Cardiac septum (tissue), 1 donor: ENCODE data around the gene GABRA5. TPM values are rescaled to one million over a fixed set of nuclear protein-coding genes. Genes with fewer than 3 reads are reported as not detected.

Experiments
- DNase-seq: peaks from one replicate; pipeline ENCODE4 v3.0.0-alpha.2; 2020; ENCODE audit warnings: low spot score
- intact Hi-C: fragments of 100-400 bp; cut with DNase I; formaldehyde crosslinking; loops from one replicate; pipeline ENCODE4 v1.14.0; 2022
- total RNA-seq: library from RNA; stranded (reverse); fragmentation: NEBNext Ultra II Directional; extraction: Animal tissue kit (Norgen Biotek cat#: 25700); gene quantifications from one replicate; pipeline ENCODE4 v1.2.1, GENCODE V29; 2021
- donor health status: DM: no; HTN: no; CAD: no.

GABRA5 gene
- total RNA-seq, 1 donor from 2014 or later, result not detected

DNA sequence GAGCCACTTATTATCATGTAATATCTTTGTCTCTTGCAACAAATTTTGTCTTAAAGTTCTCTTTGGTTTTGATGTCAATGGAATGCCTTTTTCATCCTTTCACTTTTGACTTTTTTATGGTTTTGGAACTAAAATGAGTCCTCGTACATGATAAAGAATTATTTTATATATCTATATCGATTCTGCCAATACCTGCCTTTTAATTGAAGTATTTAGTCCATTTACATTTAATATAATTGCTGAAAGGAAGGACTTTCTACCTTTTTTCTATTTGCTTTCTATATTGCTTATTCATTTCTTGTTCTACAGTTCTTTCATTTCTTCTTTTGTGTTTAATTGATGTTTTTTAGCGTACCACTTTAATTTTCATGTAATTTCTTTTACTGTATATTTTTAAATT, 32.8 kb downstream of the GABRA5 start:
- no peak for DNase-seq
- intact Hi-C loops, result no loop called here

DNA sequence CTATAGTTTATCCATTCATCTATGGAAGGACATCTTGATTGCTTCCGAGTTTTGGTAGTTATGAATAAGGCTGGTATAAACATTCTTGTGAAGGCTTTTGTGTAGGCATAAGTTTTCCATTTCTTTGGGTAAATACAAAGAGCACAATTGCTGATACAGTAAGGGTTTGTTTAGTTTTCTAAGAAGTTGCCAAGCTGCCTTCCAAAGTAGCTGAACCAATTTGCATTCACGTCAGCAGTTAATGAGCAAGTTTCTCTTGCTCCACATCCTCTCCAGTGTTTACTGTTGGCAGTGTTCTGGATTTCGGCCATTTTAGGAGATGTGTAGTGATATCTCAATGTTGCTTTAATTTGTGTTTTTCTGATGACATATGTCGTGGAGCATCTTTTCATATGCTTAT, 34.2 kb downstream of the GABRA5 start:
- no peak for DNase-seq
- intact Hi-C loops, result no loop called here

DNA sequence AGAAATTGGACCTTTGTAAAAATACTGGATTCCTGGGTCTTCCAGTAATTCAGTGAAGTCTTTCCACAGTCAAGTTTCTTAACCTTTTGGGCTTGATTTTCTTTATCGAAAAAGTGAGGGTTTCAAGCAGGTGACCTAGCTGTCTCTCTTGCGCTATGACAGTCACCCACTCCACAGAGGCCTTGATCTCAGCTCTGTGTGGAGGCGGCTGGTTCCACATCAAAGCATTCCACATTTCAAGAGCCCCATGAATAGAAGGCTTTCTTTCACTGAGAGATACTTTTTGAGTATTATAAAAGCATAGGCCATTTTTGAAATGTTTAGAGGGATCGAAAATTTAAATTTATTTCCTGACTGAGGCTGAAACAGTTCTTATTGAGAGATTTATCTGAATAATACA, 43.9 kb downstream of the GABRA5 start:
- no peak for DNase-seq
- intact Hi-C loops, result no loop called here

DNA sequence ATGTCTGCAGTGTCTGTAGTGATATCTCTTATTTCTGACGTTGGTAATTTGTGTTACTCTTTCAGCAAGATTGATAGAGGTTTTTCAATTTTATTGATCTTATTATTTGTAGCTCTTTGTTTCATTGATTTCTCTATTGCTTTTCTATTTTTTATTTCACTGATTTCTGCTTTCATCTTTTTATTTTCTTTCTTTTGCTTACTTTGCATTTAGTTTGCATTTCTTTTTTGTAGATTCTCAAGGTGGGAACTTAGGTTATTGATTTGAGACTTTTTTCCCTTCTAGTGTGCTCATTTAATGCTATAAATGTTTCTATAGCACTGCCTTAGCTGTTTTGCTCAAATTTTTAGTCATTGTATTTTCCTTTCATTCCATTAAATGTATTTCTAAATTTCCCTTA, 54.6 kb downstream of the GABRA5 start:
- DNase-seq, result no peak
- intact Hi-C loops, result no loop called here

DNA sequence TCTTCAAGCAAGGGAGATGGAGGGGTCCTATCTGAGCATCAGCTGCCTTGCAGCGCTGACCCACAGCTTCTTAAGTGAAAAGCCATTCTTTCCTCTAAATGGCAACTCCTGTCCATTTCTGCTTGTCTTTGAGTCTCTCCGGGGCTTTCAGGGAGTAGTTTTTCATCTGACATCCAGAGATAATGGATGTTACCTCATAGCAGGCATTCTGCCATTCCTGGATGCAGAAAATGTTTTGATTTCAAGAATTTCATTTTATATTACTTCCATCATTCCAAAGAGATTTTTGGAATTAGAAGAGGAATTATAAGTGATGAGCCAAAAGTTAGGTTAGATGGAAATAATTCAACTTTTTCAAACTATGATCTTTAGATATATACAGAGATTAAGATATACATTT, 59.2 kb downstream of the GABRA5 start:
- DNase-seq, result no peak
- intact Hi-C loops, result no loop called here

DNA sequence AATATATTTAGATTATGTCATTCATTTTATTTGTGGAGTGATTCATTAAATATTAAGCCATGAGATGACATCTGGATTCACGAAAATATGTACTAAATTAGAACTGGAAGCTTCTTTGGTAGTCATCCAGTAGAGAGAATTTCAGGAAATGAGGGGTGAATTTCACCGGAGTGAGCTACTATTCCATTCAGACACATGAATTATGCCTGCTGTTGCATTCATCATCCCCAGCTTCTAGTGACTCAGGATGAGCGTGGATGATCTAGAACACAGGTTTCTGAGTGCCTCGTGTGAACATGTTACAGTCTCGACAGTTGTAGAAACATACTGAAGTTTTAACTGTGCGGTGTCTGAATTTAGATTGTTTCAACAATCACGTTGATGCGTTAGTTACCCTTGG, 61.2 kb downstream of the GABRA5 start:
- no peak for DNase-seq
- intact Hi-C loops, result no loop called here

DNA sequence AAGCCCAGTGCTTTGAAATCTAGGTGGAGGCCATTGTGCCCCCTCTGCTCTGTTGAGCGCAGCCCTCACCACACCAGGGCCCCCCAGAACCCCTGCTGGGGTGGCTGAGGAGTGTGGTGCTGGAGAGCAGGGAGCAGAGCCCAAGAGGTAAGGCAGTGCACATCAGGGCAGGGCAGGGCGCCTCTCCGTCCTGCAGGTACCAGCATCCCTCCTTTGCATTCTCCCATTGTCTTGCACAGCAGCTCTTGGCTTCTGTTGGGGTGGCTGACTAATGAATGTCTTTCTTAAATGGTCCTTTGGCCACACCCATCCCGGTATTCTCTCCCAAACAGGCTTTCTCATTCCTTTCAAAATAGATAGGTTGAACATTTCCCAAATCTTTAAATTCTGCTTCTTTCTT, 62.7 kb downstream of the GABRA5 start:
- DNase-seq, result no peak
- intact Hi-C loops, result no loop called here

DNA sequence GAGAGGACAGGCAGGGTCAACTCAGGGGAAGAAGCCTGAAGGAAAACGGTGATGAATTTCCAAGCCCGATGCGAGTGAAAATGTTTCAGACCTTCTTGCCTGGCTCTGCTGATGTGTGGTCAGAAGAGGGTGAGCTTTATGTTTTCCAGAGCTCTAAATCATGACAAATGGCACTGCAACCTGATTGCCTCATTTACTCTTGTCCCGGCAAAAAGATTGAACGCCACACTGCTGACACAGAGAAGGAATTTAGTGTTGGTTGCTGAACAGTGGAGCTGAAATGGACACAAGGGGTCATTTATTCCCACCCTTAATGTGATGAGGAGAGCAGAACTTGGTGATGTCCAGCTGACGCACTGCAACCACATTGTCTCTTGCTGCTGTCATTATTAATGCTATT, 68.0 kb downstream of the GABRA5 start:
- no peak for DNase-seq
- intact Hi-C loops, result no loop called here

DNA sequence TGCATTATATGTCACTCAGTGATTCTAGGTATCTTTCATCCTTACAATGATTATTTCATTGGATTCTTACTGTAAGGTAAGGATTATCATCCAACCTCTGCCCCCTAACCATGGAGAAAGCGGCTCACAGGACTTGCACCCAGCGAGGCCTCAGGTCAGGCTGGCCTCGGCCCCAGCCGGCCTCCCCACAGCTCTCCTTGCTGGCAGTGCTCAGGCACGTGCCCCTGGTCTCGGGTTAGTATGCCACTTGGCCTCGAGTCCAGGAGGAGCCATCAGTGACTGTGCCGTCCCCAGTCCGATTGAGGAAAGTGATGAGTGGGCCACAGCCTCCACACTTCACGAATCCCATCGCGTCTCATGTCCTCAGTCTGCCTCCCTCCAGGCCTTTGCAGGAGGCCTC, 68.5 kb downstream of the GABRA5 start:
- no peak for DNase-seq
- intact Hi-C loops, result no loop called here

DNA sequence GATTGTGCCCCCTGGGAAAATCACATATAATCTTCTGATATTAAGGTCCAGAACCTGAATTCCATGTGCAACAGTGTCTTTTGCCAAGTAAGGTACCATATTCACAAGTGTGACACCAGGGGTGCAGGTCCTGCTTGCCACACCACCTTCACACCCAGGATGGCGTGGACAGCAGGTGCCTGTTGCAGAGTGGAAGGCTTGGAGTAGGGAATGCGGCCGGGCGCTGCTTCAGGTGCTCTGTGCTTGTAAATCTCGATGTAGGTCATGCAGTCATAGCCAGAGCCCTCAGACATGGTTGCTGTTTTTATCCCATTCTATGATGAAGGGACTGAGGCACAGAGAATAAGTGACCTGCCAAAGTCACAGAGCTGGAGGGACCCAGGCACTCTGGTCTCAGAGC, 69.6 kb downstream of the GABRA5 start:
- no peak for DNase-seq
- intact Hi-C loops, result no loop called here

DNA sequence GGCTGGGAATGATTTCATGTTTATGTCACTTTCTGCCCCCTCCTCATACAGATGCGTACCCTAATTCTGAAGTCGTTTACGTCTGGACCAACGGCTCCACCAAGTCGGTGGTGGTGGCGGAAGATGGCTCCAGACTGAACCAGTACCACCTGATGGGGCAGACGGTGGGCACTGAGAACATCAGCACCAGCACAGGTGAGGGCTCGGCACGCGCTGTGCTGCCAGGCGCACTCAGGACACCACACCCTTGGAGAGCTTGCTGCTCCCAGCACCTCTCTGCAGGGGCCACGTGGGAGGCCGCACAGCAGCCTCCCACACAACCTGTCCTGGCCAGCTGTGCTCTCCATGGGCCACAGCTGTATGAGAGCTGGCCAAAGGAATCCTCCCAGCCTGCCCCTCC, 70.3 kb downstream of the GABRA5 start:
- intact Hi-C loops, result no loop called here
- DNase-seq, result no peak

DNA sequence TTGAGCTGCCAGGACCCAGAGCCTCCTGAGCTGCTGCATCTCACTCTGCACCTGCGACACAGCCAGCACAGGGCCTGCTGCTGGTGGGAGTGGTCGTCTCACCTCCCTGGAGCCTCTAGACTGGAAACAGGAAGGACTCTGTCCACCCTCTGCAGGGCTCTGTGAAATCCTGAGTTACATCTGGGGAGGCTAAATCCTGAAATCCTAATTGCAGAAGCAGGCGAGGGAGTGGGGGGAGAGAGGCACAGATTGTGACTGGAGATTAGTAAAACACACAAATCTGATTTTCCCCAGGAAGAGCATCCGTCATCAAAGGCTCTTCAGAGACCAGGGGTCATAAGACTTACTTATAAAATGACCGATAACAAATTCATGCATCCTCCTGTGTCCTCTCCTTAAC, 72.5 kb downstream of the GABRA5 start:
- no peak for DNase-seq
- intact Hi-C loops, result no loop called here

DNA sequence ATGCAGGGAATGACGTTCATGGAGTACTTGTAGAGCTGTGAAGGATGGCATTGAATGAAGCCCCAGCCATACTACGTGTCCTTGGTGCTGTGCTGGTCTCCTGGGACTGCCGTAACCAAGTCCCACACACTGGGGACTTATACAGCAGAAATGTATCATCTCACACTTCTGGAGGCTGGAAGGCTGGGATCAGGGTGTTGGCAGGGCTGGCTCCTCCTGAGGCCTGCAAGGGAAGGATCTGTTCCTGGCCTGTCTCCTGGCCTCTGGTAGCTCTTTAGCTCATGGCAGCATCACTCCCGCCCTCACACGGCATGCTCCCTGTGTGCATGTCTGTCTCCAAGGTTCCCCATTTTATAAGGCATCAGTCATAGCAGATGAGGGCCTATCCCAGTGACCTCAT, 74.6 kb downstream of the GABRA5 start:
- DNase-seq, result no peak
- intact Hi-C loops, result no loop called here

DNA sequence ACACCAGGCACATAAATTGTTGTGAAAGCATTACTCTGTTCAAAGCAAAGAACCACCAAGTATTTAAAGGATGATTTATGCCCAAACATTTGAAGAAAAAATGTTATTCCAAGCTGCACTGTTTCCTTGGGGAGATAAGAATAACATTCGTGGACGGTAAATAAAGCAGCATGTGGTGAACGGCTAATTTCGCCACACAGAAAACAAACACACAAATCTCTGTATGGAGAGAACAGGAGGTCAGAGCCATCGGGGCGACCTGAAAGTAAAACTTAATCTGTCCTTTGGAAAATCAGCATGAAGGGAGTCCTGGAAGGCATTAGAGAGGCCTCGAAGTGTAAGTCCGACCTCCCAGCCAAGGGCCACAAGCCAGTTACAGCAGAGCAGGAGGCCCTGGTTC, 77.0 kb downstream of the GABRA5 start:
- no peak for DNase-seq

DNA sequence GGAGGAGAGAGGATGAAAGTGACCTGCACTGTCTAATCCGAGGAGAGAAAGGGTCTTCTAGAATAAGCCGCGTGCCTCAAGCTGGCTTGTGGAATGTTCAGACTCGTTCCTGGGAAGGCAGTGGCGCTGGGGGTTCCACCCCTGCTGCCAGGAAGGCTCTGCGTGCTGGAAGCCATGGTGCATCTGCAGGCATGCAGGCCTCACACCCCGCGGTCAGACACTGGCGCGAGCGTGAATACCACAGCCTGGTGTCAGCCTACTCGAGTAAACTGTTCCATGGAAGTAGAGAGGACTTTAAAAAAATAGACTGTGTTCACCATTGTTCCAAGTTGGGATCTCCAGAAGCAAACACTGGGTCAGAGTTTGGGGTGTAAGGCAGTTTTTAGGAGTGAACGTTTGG, 78.2 kb downstream of the GABRA5 start:
- intact Hi-C loops, result no loop called here
- no peak for DNase-seq

More for the DNA sequence above, 77.0 kb downstream of the GABRA5 start:
- intact Hi-C loops, result no loop called here

DNA sequence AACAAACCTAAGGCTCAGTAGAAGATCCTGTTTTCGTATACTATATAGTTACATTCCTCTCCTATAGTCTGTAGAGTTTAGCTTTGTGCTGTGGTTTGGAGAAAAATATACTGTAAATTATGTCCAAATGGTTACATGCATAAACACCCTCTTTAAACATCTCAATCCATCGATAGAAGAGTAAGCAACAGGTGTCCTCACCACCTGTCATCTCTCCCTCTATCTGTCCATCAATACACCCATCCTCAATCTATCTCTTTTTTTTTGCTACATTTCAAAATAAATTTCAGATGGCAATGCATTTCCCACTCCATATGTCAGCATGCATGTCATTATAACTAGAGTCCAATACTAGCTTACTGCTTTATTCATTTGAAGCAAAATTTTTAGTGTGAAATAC, 83.1 kb downstream of the GABRA5 start:
- intact Hi-C loops, result no loop called here
- no peak for DNase-seq

DNA sequence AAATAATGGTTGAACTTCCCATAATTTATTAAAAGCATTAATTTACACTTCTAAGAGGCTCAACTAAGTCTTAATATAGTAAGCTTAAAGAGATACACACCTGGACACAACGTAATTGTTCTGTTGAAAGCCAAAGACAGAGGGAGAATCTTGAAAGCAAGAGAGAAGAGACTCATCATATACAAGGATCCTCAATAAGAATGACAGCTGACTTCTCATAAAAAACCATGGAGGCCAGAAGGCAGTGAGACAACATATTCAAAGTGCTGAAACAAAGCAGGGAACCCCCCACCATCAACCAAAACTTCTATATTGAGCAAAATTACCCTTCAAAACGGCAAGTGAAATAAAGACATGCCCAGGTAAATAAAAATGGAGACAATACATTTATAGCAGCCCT, 87.5 kb downstream of the GABRA5 start:
- intact Hi-C loops, result no loop called here
- no peak for DNase-seq

DNA sequence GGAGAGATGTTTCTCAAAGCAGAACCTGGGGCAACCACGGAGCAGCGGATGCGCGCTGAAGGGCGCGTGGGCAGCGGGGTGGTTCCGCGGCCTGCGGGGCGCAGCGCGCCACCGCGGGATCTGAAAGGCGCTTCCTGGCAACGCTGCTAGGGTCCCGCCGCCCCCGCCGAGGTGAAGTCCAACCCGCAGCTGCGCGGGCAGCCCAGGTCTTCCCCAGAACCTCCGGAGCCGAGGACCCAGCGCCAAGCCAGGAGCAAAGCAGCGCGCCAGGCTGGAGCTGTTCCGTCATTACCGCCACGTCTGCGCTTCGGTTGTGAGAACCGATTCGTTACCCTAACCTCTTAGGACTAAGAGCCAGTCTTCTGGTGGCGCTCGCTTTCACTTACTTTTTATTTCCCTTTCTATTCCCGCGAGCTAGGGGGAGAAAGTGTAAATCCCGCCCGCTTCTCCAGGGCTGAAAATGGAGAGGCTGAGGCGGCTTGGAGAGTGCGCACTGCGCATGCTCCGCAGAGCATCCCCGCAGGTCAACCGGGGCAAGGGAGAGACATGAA, 100.9 kb downstream of the GABRA5 start:
- intact Hi-C loops, result no loop called here

DNA sequence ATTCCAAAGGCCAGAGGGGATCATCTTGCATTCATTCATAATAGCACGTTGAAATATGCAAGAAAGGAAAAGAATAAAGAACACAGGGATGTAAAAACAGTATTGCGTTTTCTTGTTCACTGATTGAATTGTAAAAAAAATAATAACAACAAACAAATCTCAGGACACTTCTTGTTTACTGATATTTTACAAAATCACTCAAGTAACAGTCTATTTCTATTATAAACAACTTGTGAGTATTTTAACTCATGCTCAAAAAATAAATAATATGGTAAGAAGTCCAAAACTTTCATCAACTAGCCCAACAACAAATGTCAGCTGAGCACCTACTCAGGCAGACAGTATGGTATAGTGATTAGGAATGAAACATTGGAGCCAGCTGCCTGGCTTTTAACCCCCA, 101.9 kb downstream of the GABRA5 start:
- intact Hi-C loops, result no loop called here
- no peak for DNase-seq

More for the DNA sequence above, 100.9 kb downstream of the GABRA5 start:
- DNase-seq, result no peak

DNA sequence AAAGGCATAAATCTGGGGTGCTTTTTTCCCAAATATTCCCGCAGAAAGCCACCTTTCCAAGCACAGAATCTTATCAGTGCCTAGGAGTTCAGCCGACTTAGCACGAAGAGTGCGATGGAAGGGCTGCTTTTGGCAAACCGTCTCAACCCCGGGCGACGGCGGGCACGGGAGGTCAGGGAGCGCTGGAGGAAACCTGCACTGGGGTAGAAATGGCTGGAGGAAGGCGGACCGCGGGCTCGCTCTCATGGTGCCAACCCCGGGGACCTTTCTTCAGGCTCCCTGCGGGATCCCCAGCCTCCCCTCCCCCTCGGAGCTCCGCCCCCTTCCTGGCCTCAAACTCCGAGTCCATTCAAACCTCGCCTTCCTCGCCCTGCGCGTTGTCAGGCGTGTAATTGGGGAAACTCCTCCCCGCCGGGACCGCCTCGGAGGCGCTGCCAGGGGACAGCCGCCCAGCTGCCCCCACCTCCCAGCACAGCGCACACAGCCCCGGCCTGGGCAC, 103.9 kb downstream of the GABRA5 start, which contains the start of gene GABRG3:
Gene GABRG3, plus strand, starts transcription at position 470 of the 499 bp plus-strand sequence.
- intact Hi-C loops, result no loop called here
- no peak for DNase-seq

DNA sequence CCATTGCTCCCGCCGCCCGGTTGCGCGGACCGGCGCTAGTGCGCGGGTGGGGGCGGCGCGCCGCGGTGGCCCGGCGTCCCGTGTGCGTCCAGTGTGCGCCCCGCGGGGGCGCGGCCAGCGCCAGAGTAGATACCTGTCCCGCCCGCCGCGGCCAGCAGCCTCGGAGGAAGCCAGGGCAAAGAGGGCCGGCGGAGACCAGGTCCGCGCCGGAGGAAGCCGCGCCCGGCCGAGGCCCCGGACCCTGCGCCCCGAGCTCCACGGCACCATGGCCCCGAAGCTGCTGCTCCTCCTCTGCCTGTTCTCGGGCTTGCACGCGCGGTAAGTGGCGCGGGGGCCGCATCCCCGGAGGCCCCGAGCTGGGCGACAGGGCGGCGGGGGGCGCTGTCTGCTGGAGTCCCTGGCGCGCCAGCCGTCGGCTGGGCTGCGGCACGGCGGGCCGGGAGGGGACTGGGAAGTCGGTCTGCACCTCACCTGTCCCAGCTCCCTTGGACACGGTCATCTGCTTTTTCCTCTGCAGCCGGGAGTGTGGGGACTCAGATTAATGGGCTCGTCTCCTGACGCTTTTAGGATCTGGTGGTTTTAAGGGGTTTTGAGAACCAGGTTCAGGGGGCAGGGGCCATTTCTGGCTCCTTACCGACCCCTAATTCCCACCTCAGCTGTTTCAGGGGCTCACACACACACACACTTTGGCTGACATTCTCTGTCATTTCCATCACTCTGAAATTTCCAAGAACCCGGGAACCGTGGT, 104.6 kb downstream of the GABRA5 start:
- intact Hi-C loops, result no loop called here
- no peak for DNase-seq

DNA sequence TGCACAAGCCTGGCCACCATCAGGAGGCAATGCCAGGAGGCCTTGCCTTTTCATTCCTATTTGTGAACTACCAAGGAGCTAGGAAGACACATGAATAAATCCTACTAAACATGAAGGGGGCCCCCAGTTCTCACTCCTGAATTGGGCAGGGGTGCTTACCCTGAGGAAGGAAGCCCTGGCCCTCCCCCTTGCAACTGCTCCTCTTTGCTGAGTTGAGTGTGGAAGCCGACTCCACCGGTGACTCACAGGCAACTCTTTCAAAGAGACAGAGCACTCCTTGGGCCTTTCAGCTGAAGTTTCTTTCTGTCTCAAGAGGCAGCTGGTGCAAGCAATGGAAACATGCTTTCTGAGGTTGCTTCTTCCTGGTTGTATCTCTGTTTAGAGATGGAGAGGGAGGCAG, 105.8 kb downstream of the GABRA5 start:
- intact Hi-C loops, result no loop called here
- no peak for DNase-seq
